GM06990 (cell line): Measurements from ENCODE around the gene RTP5.
"Not testable (repeated sequence)": the region's sequence is repeated elsewhere in the genome, so short reads cannot be mapped to it uniquely, and the experiment has no call there.

Experiments
- DNase-seq: peaks from one replicate; pipeline ENCODE4 v3.0.0-alpha.2; 2011; ENCODE audit not compliant: insufficient read length; ENCODE audit errors: extremely low read depth
- H3K27me3 ChIP-seq: replicated peaks from 2 replicates; pipeline ENCODE4 v1.6.0; 2011; ENCODE audit warnings: low read length; ENCODE audit not compliant: control insufficient read depth, insufficient read depth
- H3K36me3 ChIP-seq: 2 replicates; pipeline ENCODE4 v1.5.1; 2011; ENCODE audit warnings: low read length; ENCODE audit not compliant: control insufficient read depth, insufficient read depth
- H3K4me3 ChIP-seq: replicated peaks from 2 replicates; pipeline ENCODE4 v1.5.1; 2011; ENCODE audit warnings: low read depth, mild to moderate bottlenecking, control low read depth, low read length
- TF ChIP-seq, protein P1 (sequence below): IDR thresholded peaks from 2 replicates; pipeline ENCODE4 v1.5.1; 2011; ENCODE audit warnings: low read length, control low read depth, mild to moderate bottlenecking, inconsistent platforms; ENCODE audit not compliant: insufficient read depth, poor library complexity, severe bottlenecking

RTP5 gene

DNA sequence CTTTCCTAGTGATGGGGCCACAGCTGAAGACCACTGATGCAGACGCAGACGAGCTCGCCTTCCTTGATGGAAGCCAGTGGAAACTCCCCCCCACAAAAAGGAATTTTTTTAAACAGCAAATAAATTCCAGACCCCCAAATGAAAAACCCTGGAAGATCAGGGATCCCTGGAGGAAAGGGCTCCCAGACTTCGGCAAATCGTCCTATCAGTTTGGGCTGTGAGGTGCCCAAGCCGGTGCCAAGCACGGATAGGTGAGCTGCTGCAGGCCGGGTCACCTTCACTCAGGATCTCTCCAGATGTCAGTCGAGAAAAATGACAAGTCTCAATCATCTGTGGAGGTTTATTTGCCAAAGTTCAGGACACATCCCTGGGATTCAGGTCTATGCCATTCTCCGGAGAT is 42.0 kb downstream of the RTP5 start:
- H3K36me3 ChIP-seq = no peaks in the 10 kb centered on the region
- no peak overlapping the region for H3K4me3 ChIP-seq
- DNase-seq = no peak
- TF ChIP-seq, protein P1, sequence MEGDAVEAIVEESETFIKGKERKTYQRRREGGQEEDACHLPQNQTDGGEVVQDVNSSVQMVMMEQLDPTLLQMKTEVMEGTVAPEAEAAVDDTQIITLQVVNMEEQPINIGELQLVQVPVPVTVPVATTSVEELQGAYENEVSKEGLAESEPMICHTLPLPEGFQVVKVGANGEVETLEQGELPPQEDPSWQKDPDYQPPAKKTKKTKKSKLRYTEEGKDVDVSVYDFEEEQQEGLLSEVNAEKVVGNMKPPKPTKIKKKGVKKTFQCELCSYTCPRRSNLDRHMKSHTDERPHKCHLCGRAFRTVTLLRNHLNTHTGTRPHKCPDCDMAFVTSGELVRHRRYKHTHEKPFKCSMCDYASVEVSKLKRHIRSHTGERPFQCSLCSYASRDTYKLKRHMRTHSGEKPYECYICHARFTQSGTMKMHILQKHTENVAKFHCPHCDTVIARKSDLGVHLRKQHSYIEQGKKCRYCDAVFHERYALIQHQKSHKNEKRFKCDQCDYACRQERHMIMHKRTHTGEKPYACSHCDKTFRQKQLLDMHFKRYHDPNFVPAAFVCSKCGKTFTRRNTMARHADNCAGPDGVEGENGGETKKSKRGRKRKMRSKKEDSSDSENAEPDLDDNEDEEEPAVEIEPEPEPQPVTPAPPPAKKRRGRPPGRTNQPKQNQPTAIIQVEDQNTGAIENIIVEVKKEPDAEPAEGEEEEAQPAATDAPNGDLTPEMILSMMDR = no peak
- no peaks in the 10 kb centered on the region for H3K27me3 ChIP-seq

DNA sequence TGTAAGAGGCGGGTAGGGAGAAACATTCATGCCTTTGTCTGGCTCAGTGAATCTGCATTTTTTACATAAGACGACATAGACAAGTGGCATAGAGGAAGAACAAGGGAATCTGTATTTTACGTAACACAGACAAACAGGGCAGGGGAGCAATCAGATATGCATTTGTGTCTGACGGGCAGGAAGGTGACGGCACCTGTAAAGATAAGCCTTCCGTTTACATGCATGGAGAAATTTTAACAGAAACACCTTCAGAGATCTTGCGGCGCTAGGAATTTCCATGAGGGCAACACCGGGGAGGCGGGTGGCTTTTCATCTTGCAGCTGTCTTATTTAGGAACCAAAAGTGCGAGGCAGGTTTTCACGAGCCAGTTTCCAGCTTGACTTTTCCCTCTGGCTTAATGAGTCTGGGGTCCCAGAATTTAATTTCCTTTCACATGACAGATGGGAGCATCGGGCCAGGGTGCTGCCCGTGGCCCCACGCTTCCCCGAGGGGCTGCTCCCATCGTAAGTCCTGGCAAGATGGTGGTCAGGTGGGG is 42.6 kb downstream of the RTP5 start:
- no peaks in the 10 kb centered on the region for H3K27me3 ChIP-seq
- H3K36me3 ChIP-seq = no peaks in the 10 kb centered on the region
- no peak for DNase-seq
- TF ChIP-seq, protein P1 = no peak
- no peak overlapping the region for H3K4me3 ChIP-seq

DNA sequence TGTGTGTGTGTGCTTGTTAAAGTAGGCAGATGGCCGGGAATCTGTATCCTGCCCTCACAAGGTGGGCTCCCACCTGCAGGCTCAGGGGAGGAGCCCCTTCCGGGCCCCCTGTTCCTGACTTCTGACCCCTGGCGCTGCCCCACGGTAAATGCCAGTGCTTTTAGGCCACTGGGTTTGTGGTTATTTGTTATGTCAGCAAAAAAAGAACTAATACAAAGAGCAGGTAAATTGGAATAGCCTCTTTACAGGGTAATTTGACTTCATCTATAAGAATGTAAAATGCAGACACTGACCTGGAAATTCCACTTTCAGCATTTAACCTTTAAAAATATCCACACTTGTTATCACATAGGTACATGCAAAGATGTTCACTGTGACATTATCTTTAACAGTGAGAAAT is 44.2 kb downstream of the RTP5 start:
- TF ChIP-seq, protein P1 = no peak
- H3K36me3 ChIP-seq = no peaks in the 10 kb centered on the region
- no peak overlapping the region for H3K4me3 ChIP-seq
- no peaks in the 10 kb centered on the region for H3K27me3 ChIP-seq
- DNase-seq = no peak

DNA sequence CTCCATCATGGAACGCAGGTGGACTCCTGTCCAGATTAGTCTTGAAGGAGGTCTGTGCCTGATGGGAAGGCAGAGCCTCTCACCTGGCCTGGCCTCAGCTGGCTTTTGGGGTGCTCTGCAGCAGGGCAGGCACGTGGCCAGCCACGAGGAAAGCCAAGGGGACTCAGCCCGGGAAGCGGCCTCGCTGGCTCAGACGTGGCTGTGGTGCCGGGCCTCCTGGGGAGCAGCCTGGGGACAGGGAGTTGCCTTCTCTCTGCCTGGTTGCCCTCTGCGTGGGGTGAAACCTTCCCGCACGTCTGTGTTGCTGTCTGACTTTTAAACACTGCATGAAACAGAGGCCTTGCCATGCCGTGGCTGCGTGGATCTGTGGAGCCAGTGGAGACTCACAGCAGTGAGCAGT is 45.0 kb downstream of the RTP5 start:
- TF ChIP-seq, protein P1 = no peak
- Histone ChIP-seq H3K4me3 (no peak overlapping the region), H3K36me3 (no peaks in the 10 kb centered on the region), H3K27me3 (no peaks in the 10 kb centered on the region)
- no peak for DNase-seq

DNA sequence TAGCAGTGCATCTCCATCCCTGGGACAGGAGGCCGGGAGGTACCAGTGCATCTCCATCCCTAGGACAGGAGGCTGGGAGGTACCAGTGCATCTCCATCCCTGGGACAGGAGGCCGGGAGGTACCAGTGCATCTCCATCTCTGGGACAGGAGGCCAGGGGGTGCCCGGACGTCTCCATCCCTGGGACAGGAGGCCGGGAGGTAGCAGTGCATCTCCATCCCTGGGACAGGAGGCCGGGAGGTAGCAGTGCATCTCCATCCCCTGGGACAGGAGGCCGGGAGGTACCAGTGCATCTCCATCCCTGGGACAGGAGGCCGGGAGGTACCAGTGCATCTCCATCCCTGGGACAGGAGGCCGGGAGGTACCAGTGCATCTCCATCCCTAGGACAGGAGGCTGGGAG is 52.1 kb downstream of the RTP5 start:
- not testable (repeated sequence) for H3K4me3 ChIP-seq, DNase-seq, H3K36me3 ChIP-seq, H3K27me3 ChIP-seq

DNA sequence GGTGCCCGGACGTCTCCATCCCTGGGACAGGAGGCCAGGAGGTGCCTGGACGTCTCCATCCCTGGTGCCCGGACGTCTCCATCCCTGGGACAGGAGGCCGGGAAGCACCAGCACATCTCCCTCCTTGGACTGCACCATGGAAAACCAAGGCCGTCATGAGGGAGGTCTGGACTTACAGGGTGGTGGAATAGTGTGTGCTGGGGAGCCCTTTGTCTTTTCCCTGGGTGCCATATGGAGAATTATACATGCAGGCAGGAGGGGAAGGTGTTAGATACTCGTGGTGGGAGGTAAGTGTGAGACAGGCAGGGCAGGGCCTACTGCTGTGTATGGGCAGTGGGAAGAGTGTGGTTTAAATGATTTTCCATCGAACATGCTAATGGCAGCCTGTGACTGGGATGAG is 52.9 kb downstream of the RTP5 start:
- Histone ChIP-seq H3K27me3 (no peaks in the 10 kb centered on the region), H3K4me3 (no peak overlapping the region), H3K36me3 (no peaks in the 10 kb centered on the region)
- no peak for DNase-seq
- TF ChIP-seq, protein P1 = no peak

DNA sequence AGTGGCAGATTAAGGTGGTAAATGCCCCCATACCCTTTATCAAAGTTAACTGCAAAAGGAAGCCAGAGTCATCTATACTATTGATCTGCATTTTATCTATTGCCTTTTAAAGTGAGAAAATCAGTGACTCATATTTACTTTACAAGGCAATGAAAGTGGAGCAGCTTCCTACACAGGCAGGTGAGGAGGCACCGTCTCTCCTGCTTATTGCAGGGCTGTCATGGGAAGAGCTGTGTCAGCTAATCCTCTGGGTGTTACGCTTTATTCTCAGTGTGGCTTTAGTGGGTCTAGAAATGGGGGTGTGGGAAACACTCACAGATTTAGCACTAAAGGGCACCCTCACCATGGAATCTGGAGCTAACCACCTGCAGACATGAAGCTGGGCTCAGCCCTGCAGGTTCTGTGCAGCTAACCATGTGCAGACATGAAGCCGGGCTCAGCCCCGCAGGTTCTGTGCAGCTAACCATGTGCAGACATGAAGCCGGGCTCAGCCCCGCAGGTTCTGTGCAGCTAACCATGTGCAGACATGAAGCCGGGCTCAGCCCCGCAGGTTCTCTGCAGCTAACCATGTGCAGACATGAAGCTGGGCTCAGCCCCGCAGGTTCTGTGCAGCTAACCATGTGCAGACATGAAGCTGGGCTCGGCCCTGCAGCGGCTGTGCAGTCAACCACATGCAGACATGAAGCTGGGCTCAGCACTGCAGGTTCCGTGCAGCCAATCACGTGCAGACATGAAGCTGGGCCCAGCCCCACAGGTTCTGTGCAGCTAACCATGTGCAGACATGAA is 53.5 kb downstream of the RTP5 start:
- not testable (repeated sequence) for H3K27me3 ChIP-seq, DNase-seq, H3K36me3 ChIP-seq, H3K4me3 ChIP-seq
